Choroid plexus epithelial cell (primary cell): ENCODE measurements around the gene SLC40A1.
A peak's percentile ranks its signal among the peaks of the same experiment; 100 is the strongest.

Experiments
- DNase-seq: peaks from one replicate; pipeline ENCODE4 v3.0.0-alpha.2; 2010; ENCODE audit warnings: low read depth
- H3K4me3 ChIP-seq: 2 replicates; pipeline ENCODE4 v1.5.1; 2011; ENCODE audit warnings: low read depth, mild to moderate bottlenecking, control low read depth, low read length, moderate library complexity
- CTCF ChIP-seq: conservative IDR thresholded peaks from 2 replicates; pipeline ENCODE4 v1.5.1; 2011; ENCODE audit warnings: low read depth, mild to moderate bottlenecking, control low read depth, inconsistent platforms, low read length, moderate library complexity

SLC40A1 gene

GRCh38 chr2:189552334-189552990, 28.1 kb downstream of the SLC40A1 start:
- peak; percentile 84 for DNase-seq
- no peak for TF ChIP-seq CTCF

GRCh38 chr2:189551808-189552207, 28.8 kb downstream of the SLC40A1 start:
- no peak for DNase-seq
- no peak overlapping the region for H3K4me3 ChIP-seq
- TF ChIP-seq CTCF = no peak

More at GRCh38 chr2:189552334-189552990, 28.1 kb downstream of the SLC40A1 start:
- no peak overlapping the region for H3K4me3 ChIP-seq

- no peak overlapping the region for H3K4me3 ChIP-seq
- TF ChIP-seq CTCF = no peak
- peak; percentile 83 for DNase-seq
These were observed 31.1 kb downstream of the SLC40A1 start for GRCh38 chr2:189549449-189549832.

- H3K4me3 ChIP-seq = no peak overlapping the region
- DNase-seq = peak; percentile 58
- no peak for TF ChIP-seq CTCF
These were observed 31.7 kb downstream of the SLC40A1 start for GRCh38 chr2:189548666-189549448.

GRCh38 chr2:189545418-189545817, 35.2 kb downstream of the SLC40A1 start:
- DNase-seq = no peak
- no peak for TF ChIP-seq CTCF
- no peak overlapping the region for H3K4me3 ChIP-seq

GRCh38 chr2:189544318-189545042, 36.1 kb downstream of the SLC40A1 start:
- TF ChIP-seq CTCF = no peak
- no peak for DNase-seq
- H3K4me3 ChIP-seq = no peak overlapping the region
